HG02943 (cell line): ENCODE data around the gene ATP13A5.

Experiments
- ATAC-seq: cut with Tn5 transposase; IDR thresholded peaks from one replicate; pipeline ENCODE4 v1.9.1; 2021; ENCODE audit warnings: mild to moderate bottlenecking, low read depth, moderate library complexity; ENCODE audit not compliant: unreplicated experiment

Gene ATP13A5, protein sequence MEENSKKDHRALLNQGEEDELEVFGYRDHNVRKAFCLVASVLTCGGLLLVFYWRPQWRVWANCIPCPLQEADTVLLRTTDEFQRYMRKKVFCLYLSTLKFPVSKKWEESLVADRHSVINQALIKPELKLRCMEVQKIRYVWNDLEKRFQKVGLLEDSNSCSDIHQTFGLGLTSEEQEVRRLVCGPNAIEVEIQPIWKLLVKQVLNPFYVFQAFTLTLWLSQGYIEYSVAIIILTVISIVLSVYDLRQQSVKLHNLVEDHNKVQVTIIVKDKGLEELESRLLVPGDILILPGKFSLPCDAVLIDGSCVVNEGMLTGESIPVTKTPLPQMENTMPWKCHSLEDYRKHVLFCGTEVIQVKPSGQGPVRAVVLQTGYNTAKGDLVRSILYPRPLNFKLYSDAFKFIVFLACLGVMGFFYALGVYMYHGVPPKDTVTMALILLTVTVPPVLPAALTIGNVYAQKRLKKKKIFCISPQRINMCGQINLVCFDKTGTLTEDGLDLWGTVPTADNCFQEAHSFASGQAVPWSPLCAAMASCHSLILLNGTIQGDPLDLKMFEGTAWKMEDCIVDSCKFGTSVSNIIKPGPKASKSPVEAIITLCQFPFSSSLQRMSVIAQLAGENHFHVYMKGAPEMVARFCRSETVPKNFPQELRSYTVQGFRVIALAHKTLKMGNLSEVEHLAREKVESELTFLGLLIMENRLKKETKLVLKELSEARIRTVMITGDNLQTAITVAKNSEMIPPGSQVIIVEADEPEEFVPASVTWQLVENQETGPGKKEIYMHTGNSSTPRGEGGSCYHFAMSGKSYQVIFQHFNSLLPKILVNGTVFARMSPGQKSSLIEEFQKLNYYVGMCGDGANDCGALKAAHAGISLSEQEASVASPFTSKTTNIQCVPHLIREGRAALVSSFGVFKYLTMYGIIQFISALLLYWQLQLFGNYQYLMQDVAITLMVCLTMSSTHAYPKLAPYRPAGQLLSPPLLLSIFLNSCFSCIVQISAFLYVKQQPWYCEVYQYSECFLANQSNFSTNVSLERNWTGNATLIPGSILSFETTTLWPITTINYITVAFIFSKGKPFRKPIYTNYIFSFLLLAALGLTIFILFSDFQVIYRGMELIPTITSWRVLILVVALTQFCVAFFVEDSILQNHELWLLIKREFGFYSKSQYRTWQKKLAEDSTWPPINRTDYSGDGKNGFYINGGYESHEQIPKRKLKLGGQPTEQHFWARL

DNA sequence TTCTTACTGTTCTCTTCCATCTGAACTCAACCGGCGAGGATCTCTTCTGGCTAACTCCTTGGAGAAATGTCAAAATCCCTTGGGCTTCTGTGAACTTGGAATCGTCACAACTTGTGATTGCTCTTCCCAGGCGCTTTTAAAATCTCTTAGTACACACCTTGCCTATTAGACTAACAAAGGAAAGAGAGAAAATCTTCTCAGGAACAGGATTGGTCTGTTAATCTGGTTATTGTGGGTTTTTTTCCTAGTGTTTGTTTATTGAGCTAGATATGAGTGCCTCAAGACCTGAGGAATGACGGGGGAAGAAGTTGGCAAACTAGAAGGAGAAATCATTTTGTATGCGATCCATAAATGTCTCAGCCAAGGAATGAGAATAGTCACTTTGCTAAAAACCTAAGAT lies at the start of gene ATP13A5:
Gene ATP13A5 (minus strand): TSS at position 48 of the 400 bp plus-strand sequence. CDS start 28 bp downstream, at position 20.
- no peak for ATAC-seq

DNA sequence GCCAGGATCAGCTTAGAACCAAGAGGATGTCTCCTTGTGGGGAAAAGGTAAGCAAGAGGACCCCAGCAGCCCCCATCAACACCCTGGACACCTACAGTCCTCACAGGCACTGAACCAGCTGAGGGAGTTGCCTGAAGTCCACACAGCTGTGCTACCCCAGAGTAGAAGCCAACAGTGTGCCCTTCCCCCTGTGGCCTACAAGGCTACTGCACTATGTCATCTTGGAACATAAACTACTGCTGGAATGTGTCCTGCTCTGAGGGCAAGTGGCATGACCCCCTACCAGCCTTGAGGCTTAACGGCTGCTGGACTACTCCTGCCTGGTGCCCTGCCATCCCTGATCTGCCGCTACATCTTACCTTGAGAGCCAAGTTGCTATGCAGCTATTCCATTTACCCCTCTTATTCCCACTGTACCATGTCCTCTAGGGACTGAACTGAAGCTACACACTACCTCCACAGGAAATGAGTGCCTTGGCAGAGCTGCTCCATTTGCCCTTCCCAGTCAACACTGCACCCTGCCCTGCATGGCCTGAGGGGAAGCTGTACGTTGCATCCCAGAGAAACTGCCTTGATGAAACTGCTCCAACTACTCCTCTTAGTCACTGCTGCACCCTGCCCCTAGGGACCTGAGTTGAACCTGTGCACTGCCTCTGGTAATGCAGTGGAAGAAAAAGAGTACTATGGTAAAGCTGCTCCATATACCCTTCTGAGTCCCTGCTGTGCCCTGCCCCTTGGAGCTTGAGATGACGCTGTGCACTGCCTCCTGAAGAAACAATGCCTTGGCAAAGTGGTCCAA lies 40.2 kb upstream of the ATP13A5 start:
- ATAC-seq: no peak

DNA sequence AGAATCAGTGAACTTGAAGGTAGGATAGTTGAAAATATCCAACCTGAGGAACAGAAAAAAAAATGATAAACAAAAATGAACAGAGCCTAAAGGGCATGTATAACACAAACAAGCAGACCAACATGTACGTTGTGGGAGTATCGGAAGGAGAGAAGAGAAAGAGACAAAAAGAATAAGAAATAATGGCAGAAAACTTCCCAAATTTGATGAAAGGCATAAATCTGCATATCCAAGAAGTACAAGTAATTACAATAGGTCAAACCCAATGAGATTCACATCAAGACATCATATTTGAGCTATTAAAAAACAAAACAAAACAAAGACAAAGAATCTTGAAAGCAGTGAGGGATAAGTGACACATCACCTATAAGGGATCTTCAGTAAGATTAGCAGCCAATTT lies 38.1 kb upstream of the ATP13A5 start:
- no peak for ATAC-seq

DNA sequence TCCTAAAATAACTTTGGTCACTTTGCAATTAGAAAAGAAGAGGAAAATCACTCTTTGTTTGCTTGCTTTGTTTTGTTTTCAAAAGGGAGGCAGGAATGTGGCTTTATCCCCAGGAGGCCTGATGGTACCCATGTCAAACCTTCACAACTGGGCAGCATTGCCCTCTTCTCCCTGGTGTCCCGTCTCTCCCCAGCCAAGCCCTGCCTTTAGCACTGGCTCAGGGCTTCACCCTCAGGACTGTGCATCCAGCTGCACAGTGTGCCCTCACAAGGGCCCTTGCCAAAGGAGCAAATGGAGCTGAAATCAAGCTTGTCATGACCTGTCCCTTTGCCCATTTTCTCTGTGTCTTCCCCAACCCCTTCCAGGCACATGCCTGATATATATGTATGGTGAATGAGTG lies 29.1 kb upstream of the ATP13A5 start:
- no peak for ATAC-seq

DNA sequence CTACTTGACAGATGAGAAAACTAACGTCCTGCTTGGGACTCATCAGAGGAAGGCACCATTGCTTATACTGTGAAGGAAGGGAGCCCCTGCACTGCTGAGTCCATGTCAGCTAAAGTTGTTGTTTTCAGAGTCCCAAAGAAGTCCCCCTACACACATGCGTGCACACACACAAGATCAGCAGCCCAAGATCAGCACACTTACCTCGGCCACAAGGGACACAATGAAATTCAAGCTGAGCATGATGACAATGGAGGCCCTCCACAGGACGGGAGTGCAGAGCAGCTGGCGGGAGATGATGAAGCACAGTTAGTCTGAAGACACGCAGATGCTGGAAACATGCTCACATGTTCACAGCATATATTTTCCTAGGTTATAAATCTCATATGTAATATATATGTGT lies 28.6 kb upstream of the ATP13A5 start:
- no peak for ATAC-seq

DNA sequence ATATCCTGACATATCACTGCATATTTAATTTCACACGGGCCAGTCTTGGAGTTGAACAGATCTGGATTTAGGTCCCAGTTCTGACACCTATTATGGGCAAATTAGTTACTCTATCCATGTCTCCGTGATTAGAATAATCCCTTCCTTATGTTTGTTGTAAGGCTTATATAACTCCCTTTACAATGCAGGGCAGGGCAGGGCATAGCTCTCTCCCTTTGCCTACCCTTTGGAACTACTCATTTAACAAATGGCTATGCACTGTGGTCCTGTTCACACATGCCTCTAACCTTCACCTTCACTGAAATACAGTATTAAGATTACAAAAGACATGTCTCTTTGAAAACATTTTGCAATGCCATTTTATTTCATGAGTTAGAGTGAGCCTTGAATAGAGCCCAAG lies 24.8 kb upstream of the ATP13A5 start:
- ATAC-seq: no peak

DNA sequence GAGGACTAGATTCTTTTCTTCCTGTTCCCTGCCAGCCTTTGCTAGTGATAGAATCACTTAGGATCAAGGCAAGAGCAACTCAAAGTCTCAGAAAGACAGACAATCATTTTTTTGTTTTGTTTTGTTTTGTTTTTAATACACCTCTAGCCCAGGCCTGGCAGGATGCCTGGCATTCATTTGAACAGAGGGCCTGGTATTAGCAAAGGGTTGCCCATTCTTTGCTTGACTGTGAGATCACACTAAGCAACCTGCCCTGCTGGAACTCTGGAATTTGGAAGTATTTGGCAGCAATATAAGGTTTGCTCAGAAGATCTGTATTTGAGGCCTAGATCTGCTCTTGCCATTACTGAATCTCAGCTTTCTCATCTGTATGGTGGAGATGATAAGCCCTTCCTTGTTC lies 21.8 kb upstream of the ATP13A5 start:
- no peak for ATAC-seq

DNA sequence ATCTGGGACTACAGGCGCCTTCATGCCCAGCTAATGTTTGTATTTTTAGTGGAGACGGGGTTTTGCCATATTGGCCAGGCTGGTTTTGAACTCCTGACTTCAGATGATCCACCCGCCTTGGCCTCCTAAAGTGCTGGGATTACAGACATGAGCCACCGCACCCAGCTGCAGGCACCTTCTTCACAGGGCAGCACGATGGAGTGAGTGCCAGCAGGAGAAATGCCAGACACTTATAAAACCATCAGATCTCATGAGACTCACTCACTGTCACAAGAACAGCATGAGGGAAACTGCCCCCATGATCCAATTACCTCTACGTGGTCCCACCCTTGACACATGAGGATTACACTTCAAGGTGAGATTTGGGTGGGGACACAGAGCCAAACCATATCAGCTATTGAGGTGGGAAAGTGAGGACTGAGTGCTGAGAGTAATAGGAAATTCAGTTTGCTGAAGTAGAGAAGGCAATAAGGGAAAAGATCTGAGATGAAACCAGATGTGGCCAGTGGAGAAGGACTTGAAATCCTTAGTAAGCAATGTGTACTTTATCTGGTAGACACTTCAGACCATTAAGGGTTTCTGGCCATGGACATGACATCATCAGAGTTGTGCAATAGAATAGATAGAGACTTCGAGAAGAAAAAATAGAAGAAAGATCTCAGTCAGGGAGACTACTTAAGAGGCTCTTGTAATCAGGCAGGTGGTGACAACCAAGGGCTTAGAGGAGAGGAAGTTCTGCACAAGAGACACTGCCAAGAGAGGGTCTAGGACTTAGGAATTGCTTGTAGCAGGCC lies 18.1 kb upstream of the ATP13A5 start:
- no peak for ATAC-seq

DNA sequence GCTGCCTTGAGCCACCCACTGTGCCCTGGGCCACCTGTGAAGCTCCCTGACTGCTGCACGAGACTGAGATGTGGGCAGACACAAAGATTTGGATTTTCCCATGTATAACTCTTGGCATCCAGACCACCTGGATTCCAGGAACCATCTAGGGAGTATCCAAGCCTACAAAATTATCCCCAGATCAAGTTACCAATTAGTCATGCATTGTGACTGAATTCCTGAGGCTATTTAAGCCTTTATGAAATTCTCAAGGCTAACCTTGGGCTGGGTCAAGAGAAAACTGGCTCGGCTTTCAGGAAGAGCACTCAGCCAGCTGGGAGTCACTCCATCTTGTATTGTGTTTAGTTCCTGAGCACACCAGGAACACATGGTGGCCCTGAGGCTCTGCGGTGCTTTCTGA lies 13.3 kb upstream of the ATP13A5 start:
- ATAC-seq: no peak

DNA sequence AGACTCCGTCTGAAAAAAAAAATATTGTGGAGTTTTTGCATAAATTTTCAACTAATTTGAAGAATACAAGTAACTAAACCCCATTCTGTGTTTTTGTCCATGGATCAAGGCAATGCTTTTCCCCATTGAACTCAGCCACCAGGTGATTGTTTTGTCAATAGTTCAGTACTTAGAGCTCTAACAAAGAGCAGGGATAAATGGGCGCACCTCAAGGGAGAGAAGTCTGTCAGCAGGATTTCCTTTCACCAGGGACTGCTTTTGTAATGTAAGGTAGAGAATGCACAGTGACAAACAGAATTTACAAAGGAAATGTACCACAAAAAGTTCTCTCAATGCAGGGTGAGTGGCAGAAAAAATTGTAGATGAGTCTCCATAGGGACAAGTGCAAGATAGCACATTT lies 10.8 kb upstream of the ATP13A5 start:
- ATAC-seq: no peak

DNA sequence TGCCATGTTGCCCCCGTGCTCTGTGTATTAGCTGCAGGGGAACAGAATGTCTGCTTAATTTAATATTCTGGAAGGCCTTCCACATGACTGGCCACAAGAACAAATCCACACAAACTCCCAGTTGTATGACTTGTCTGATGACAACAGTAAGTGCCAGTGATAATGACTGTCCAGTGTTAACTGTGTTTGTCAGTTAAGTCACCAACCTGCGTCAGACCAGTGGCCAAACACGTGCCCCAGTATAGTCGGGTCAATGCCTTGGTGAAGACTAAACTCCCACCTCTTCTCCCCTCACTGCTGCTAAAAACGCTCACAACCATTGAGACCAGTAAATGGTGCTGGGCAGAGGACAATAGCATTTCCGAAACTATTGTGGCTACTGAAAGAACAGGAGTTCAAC lies 9.8 kb upstream of the ATP13A5 start:
- no peak for ATAC-seq

DNA sequence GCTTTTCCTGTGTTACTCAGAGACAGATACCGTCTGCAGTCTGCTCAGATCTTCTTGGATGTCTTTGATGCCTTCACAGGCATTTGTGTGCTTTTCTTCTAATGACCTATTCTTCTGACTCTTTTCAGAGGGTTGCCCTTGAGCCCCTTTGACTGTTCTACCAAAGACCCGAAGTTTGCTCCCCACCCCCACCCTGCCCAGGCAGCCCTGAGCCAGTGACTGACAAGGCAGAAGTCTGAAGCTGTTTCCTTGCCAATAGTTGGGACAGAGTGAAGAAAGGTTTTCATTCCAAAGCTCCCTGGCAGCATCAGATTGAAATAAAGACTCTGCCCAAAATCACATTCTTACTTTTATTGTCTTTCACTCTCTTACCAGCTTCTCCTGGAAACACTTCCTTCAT lies 9.0 kb upstream of the ATP13A5 start:
- ATAC-seq: no peak

DNA sequence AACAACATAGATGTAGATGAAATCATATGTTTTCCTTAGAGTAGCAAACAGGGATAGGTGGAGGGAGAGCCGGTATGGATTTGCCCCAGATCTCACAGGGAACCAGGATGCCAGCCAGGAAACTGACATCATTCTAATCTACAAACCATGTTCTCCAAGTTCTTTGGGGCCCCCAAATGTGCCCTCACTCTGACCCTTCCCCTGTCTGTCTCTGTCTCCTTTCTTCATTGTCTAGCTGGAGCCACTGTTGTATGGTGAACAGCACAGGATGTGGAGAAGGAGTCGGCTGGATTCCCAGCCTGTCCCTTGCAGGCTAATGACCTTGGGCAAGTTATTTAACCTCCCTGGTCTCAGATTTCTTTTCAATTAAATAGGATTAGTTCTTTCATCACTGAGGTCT lies 962 bp downstream of the ATP13A5 start:
- no peak for ATAC-seq

DNA sequence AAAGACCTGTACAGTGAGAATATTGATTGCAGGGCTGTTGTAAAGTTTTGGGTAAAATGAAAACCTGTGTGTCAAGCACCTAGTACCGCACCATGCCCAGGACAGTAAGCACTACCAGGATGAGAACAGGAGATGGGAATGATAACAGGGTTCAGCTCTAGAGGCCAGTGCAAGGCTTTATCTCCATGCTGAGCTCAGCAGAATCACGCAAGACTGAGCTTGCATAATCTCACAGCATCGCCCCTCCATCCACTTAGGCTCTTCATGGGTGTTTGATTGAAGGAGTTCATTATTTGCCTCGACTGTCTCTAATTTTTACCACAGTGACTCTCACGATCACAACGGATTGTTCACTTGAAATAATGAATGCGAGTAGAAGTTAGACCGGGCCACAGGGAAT lies 2.9 kb downstream of the ATP13A5 start:
- no peak for ATAC-seq

DNA sequence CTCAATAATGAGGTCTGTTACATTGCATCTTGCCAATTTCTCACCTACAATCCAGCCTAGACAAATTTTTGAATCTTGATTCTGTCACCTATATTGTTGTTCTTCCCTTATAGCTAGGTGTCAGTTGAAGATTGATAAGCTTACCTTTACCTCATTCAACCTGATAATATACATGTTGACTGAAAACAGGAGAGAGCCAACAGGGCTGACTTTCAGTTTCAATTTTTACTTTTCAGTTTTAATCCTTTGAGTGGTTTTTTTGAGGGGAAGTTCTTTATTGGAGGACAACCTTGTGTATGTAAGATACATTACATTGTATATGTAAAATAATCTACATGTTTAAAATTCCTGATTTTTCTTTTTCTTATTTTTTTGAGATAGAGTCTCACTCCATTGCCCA lies 5.8 kb downstream of the ATP13A5 start:
- ATAC-seq: no peak

DNA sequence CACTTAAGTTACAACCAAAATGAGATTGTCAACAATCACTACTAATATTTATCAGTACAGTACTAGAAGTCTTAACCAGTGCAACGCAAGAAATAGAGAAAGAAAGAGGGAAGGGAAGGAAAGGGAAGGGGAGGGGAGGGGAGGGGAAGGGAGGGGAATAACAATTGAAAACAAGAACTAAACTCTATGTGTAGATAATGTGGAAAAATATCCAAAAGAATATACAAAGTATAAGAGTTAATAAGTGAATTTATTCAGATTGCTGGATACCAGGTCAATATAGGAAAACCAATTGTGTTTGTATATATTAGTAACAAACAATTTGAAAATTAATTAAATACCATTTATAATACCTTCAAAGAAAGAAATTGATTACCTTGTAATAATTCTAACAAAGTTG lies 10.7 kb downstream of the ATP13A5 start:
- ATAC-seq: no peak

DNA sequence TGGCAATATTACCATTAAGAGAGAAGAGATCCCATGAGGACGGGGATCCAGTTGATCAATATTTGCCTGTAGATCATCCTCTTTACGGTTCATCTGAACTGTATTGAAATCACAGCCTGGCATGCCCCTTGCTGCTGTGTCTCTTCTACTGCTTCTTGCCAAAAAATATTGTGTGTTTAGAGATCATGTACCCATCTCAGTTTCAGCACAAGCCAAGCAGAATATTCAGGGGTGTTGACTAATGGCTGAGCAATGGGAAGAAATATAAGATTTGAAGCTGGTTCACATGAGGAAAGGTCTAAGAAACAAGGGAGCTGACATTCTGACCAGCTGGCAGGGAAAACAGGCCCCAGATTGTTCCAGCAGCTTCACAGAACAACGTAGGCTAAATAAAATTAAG lies 21.3 kb downstream of the ATP13A5 start:
- no peak for ATAC-seq

DNA sequence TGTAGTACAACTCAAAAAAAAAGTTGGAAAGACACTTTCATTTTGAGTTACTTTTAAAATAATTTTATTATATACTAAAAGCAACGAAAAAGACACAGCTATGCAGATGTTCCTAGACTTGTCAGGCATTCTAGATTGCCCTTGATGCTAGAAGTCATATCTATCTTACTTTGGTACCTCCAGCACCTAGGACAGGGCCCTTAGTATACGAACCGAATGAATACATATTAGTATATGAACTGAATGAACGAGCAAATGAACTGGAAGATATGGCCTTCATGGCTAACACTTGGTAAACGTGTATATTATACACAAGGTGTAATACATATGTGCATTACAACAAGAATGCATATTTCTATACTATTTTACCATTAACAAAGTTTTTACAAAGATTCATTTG lies 24.1 kb downstream of the ATP13A5 start:
- ATAC-seq: no peak

DNA sequence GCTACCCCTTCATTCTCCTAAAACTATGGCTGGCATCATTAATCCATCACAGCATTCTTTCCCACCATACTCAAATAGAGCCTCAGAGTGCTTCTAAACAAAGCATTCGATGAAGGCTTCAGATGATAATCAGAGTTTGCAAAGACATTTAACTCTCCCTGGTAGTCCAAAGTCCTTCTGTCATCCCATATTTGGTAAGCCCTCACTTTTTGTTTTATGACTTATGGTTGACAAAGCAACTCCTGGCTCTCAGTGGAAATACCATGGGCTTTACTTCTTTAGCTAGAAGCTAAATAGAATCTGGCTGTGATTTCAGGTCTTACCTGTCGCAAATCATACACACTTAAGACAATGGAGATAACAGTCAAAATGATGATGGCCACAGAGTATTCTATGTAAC lies 27.8 kb downstream of the ATP13A5 start:
- ATAC-seq: no peak

DNA sequence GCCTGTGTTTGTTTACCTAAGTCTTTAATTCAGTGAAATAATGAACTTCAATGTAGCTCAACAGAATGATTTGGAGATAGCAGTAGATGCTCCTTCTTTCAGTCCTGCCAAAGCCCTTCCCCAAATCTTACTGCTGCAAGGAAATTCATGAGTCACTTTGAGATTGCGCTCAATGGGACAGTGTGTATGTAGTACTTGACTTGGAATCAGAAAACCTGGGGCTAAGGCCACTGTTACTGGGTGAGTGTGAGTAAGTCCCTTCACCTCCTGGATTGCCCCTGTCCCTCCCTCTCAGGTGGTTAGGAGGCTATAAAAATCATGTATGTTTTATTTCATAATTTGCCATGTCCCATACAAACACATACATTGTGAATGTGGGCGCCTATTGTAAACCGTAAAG lies 29.9 kb downstream of the ATP13A5 start:
- no peak for ATAC-seq
